ENCODE results near the gene VSTM4. TPM values are rescaled to one million over a fixed set of nuclear protein-coding genes. Genes with fewer than 3 reads are reported as not detected.

VSTM4 gene
- total and polyA plus RNA-seq, 9 donors = 17.3 to 68.9 (median 42.9) TPM

DNA sequence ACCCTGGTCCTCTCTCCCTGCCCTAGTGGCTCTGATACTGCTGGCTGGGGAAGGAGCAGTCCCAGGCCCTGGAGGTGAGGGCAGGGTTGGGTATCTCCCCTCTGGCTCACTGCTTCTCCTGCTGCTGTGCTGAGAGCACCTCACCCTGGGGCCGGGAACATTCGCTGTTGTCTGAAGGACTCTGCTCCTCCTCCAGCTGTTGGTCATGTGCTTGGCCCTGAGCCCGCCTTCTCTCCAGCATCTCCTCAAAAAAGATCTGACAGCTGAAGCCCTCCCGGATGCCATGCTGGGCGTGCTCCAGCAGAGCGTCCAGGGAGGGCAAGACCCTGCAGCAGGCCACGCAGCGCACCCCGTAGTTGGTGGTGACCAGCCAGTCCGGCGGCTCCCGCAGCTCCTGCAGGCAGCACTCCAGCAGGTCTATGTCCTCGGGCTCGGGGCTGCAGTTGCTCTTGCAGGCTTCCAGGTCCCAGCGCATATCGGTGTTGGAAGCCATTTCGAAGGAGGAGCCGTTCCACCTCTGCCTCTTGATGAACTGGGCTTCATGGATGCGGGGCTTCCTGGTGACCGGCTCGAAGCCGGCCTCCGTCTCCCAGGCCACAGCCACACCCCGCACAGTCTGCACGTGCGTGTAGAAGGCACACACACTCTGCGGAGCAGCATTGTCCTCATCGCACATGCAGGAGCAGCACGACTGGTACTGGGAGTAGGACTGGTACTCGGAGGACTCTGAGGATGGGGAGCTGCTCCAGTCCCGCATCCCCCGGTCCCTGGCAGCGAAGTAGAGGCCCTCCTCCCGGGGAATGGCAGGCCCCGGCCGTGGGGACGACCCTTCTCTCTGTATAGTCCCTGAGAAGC, 16.4 kb upstream of the VSTM4 start:
- WGBS, 3 donors = 63 to 73% (median 68%) methylated on average over 25 to 37 of the region's 37 CpGs

GRCh38 chr10:49129376-49129775, 14.1 kb upstream of the VSTM4 start:
- TF ChIP-seq POLR2A (IDR thresholded peaks at IDR 0.05) = no peak
- TF ChIP-seq EP300 (IDR thresholded peaks at IDR 0.05) = no peak
- no peak for TF ChIP-seq CTCF (IDR thresholded peaks at IDR 0.05)
- Histone ChIP-seq H3K36me3 (no peaks in the 10 kb centered on the region), H3K27ac (no peak overlapping the region), H3K27me3 (no peaks in the 10 kb centered on the region), H3K9me3 (no peaks in the 10 kb centered on the region), H3K4me1 (ENCODE audit: insufficient read depth) (peaks cover 5% of the 10 kb centered on the region), H3K4me3 (no peak overlapping the region)
- WGBS, 3 donors = 93 to 99% (median 98%) methylated on average over 1 of the region's 1 CpG
- DNase-seq = no peak
- intact Hi-C loops (cut with DNase I) = no loop called here

More for the DNA sequence above, 16.4 kb upstream of the VSTM4 start:
- Histone ChIP-seq H3K27ac (no peak overlapping the region), H3K4me3 (no peak overlapping the region), H3K4me1 (ENCODE audit: insufficient read depth) (peaks cover 7% of the 10 kb centered on the region), H3K36me3 (no peaks in the 10 kb centered on the region), H3K27me3 (no peaks in the 10 kb centered on the region), H3K9me3 (no peaks in the 10 kb centered on the region)
- peak in 3 of 5 donors; percentile 40 to 53 (median 52) for DNase-seq
- intact Hi-C loops (cut with DNase I) = no loop called here
- TF ChIP-seq CTCF (IDR thresholded peaks at IDR 0.05) (no peak), EP300 (IDR thresholded peaks at IDR 0.05) (no peak), POLR2A (IDR thresholded peaks at IDR 0.05) (no peak)

DNA sequence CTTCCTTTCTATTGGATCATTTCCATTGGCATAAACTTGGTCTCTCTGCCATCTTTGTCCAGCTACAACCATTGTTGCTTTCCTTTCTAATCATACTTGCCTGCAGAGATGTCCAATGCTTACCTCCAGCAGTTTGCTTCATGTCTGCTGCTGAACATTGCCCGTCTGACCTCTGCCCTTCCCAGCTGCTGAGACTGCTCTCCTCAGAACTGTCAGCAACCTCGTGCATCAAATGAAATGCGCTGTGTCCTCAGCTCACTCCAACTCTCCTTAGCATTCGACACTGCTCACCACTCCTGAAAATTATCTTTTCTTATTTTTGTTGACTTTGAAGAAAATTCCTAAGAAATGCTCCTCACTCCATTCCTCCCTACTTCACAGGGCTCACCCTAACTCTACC, 13.5 kb upstream of the VSTM4 start:
- no peak for TF ChIP-seq CTCF (IDR thresholded peaks at IDR 0.05)
- TF ChIP-seq EP300 (IDR thresholded peaks at IDR 0.05) = no peak
- no peak for TF ChIP-seq POLR2A (IDR thresholded peaks at IDR 0.05)
- WGBS, 3 donors = 66 to 75% (median 74%) methylated on average over 4 of the region's 4 CpGs
- Histone ChIP-seq H3K36me3 (no peaks in the 10 kb centered on the region), H3K9me3 (no peaks in the 10 kb centered on the region), H3K4me3 (no peak overlapping the region), H3K27ac (no peak overlapping the region), H3K4me1 (ENCODE audit: insufficient read depth) (peaks cover 5% of the 10 kb centered on the region), H3K27me3 (no peaks in the 10 kb centered on the region)
- no peak for DNase-seq
- intact Hi-C loops (cut with DNase I) = no loop called here

DNA sequence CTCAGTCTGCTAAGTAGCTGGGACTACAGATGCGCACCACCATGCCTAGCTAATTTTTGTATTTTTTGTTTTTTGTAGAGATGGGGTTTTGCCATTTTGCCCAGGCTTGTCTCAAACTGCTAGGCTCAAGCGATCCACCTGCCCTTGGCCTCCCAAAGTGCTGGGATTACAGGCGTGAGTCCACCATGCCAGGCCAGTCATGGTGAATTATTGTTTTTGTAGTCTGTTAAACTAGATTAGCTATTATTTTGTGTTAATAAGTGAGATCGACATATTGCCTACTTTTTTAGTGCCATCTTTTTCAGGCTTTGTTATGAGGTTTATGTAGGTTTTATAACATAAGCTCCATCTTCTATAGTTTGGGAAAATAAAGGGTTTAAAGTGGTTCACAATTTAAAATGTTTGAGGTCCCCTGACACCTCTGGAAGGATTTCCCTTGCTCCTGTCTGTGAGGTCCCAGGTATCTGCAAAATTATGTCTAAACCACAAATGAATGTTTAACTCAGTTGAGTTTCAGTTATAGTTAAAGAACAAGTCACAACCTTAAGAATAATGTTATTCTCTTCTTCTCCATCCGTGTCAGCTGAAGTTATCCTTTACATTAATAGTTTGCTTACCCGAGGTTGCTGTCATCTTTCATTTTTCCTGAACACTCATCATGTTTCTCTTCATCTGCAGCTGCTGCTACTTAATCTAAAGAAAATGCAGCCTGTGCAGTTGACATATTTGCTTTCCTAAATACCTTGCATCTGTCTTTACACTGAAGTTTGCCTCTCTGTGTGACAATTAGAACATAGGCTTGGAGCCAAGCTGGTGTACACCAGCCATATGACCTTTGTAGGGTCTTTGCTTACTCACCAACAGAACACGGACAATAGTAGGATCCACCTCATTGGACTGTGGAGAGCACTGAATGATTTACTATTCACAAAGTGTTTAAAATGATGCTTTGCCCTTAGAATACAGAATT, 8.9 kb upstream of the VSTM4 start:
- H3K27ac ChIP-seq = no peak overlapping the region
- H3K4me3 ChIP-seq = no peak overlapping the region
- H3K36me3 ChIP-seq = no peaks in the 10 kb centered on the region
- 83 to 87% (median 84%) methylated on average over 7 of the region's 7 CpGs for WGBS, 3 donors
- intact Hi-C loops (cut with DNase I) = no loop called here
- TF ChIP-seq CTCF (IDR thresholded peaks at IDR 0.05) = no peak
- no peak for TF ChIP-seq EP300 (IDR thresholded peaks at IDR 0.05)
- TF ChIP-seq POLR2A (IDR thresholded peaks at IDR 0.05) = no peak
- no peaks in the 10 kb centered on the region for H3K27me3 ChIP-seq
- no peaks in the 10 kb centered on the region for H3K4me1 ChIP-seq (ENCODE audit: insufficient read depth)
- H3K9me3 ChIP-seq = no peaks in the 10 kb centered on the region
- DNase-seq = no peak

Measured in ovary (tissue), 9 donors.